GM20431 (cell line): ENCODE data around the gene MADCAM1.

Source experiments
- in situ Hi-C: fragments of 300-500 bp; cut with MseI, MboI; formaldehyde crosslinking; loops from one replicate; pipeline ENCODE4 v1.15.0; 2020; ENCODE audit warnings: low sequenced_read_pairs; ENCODE audit not compliant: unreplicated experiment

The MADCAM1 gene

DNA sequence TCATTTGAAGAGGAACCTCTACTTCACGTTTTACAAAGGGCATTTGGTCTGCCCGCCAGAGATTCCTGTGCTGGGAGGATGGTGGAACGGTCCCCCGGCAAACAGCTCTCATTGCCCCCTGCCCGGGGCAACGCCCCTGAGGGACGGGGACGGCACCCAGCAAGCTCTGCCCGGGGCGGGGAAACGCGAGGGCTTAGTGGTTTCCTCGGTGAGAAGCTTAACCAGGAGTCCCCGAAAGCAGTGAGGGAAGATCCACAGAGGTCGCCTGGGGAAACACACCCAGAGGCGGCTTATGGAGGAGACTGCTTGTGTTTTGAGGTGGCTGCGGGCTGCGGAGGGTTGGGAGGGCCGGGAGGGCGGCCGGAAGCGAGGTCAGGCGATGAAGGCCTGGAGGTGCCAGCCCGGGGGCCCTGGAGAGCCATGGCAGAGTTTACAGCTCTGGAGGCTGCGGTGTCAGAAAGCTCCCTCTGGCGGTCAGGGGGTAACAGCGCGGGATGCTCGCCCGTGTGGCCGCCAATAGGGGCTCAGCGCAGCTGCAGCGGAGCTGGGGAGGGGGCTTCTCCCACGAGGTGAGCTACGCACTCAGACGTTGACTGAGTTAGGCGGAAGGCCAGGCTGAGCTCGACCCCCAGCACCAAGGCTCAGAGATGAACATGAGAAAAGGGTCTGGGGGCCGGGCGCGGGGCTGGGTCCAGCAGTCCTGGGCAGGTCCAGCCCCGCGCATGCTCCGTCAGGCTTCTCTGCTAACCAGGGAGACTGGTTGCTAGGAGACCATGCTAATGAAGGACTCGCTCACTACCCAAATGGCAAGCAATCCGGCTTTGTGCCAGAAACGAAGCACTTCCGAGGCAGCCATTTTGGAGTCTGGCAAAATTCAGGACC lies 10.4 kb downstream of the MADCAM1 start:
- in situ Hi-C loops, result no loop called here

DNA sequence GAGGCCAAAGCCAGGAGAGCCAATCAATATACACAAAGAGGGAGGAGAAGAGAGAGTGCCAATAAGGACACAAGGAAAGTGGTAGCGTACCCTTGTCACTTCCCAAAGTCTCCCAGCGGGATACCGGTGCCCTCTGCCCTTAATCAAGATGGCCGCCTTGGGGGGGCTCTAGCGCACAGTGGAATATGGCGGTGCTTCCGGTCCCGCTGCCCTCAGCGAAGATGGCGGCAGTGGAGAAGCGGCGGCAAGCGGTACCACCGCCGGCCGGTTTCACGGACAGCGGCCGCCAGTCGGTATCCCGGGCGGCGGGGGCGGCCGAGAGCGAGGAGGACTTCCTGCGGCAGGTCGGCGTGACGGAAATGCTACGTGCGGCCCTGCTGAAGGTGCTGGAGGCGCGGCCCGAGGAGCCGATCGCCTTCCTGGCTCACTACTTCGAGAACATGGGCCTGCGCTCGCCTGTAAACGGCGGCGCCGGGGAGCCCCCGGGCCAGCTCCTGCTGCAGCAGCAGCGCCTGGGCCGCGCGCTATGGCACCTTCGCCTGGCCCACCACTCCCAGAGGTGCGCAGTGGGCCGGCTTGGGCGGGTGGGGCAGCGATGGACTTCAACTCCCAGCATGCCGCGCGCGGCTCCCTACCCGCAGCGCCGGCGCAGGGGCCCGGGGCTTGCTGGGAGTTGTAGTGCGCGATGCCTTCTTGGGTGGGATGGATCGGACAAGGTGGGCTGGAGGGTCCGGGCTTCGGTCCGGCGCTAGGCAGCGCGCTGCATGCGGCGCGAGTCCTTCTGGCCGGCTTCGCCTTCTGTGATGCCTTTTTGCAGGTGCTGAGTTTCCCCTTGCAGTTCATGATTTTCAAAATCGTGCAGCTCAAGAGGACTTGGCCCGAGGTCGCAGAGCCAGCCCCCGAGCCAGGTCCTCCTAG lies 11.3 kb downstream of the MADCAM1 start, which contains the start of gene TPGS1:
TPGS1 (plus strand) TSS at position 212 of the 918 bp plus-strand sequence; CDS start at position 222, 10 bp downstream.
- in situ Hi-C loops, result no loop called here

DNA sequence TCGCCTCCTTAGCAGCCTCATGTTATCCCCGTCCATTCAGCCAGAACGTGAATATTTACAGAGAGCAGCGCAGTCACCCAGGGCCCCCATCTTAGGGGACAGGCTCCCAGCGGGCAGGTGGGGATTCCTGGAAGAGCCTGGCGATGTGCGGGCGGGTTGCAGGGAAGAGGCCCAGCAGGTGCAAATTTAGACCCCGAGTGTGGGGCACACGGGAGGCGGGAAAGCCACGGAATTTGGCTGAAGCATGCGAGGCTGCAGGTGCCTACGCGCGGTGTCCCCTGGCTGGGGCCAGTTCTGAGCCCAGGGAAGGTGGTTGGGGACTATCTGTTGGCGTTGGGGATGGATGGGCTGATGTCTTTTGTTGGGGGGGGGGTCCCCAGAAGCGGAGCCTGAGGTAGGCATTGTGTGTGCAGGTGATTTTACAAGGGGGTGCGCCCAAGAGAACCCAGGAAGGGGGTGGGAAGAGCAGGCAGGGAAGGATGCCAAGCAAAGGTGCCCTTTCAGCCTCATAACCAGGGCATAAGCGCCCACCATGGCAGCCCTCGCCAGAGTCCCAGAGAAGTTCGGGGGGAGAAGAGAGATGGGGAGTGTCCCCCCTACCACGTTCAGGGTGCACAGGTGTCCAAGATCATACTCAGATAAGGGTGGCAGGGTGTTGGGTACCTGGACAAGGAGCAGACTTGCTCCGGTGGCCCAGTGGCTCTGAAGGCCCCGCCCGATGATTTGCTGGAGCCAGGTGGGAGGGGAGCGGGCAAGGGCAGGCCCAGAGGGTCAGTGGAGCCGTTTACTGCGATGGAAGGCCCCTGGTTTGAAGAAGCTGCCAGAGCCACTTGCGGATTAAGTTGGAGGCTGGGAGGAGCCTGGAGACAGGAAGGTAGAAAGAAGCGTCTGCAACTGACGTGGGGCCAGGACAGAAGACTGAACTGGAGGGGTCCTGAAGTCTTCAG lies 12.2 kb downstream of the MADCAM1 start:
- in situ Hi-C loops, result no loop called here

DNA sequence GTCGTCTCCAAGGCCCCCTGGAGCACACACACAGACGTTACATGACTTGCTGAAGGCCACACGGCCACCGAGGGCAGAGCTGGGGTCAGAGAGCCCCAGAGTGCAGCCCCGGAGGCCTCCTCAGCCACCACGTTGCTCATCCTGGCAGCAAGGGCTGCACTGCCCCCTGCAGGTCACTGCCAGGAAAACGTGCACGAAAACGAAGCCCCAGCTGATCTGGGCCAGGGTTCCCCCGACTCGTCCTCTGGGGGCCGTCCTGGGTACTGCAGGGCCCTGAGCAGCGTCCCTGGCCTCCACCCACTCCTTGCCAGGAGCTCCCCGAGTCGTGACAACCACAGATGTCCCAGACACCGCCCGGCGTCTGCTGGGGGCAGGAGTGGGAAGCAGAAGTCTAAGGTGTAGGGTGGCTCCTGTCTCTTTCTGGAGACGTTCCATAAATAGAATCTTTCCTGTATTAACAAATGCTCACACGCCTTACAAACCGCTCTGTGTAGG lies 14.4 kb downstream of the MADCAM1 start:
- in situ Hi-C loops, result no loop called here

DNA sequence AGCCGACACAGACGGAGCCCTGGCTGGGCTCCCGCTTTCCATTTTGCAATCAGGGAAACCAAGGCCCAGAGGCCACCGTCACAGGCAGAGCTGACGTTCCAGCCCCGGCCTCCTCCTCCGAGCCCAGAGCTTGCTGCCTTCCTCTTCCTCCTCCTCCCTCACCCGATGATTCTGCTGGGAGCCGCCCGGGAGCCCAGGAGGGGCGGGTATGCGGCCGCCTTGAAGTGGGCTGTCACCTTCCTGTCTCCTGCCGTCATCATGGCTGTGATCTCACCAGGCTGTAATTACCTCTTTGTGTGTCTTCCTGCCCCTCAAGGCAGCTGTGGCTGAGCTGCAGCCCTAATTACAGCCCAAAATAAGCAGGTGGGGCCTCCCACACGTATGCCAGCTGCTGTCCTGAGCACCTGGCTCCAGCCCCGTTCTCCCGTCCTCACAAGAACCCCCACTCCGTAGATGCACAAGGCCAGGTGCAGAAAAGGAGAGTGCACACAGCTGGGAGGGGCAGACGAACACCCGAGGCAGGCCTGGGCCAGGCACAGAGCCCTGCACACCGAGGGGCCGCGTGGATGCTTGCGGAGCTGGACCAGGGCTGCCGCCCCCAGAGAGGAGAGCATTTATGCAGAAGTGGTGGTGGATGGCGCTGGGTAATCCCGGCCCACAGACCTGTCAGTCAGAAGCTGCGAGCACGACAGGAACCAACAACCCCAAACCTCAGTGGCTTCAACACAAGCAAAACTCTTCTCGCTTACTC lies 15.0 kb downstream of the MADCAM1 start:
- in situ Hi-C loops, result no loop called here

DNA sequence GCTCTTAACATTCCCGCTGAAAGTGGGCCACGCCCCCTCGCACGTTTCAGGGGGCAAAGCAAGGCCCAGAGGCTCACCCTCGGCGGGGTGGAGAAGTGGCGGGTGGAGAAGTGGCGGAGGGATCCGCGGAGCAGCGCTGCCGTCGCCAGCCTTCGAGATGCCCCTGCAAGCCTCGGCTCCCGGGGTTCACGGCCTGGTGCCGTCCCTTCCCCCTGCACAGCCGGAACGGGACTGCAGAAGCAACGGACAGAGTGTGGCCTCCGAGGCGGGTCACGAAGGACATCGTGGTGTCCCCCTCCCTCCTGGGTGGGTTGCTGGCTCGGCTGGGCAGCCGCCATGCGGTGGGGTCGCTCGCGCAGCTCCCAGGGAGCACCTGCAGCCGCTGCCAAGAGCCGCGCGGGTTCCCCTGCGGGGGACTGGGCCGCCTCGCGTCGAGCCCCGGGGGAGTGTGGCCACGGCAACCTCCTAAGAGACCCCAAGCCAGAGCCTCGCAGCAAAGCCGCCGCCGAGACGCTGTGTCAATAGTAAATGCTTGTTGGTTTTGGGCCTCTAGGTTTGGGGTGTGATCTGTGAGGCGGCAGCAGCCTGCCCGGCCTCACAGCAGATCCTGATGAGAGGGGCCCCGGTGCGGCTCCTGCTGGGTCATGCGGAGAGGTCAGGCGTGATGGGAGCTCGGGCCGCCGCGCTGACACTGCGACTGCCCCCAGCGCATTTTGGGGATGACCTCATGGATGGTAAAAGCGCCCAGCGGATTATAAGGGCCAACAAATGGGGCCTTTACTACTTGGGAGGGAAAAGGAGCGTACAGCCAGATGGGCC lies 16.5 kb downstream of the MADCAM1 start:
- in situ Hi-C loops, result no loop called here

DNA sequence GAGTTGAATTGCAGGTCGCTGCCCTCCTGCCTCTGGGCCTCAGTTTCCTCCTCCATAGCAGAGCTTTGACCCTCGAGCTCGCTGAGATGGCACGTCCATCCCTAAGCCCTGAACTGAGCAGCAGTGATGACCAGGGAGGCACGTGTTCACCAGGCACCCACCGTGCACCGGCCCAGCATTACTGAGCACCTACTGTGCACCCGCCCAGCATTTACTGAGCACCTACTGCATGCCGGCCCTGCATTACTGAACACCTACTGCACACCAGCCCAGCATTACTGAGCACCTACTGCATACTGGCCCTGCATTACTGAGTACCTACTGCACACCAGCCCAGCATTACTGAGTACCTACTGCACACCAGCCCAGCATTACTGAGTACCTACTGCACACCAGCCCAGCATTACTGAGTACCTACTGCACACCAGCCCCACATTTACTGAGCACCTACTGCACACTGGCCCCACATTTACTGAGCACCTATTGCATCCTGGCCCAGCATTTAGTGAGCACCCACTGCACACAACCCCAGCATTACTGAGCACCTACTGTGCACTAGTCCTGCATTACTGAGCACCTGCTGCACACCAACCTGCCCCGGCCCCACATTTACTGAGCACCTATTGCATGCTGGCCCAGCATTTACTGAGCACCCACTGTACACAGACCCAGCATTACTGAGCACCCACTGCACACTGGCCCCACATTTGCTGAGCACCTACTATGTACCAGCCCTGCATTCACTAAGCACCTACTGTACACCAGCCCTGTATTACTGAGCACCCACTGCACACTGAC lies 17.3 kb downstream of the MADCAM1 start:
- in situ Hi-C loops, result no loop called here

DNA sequence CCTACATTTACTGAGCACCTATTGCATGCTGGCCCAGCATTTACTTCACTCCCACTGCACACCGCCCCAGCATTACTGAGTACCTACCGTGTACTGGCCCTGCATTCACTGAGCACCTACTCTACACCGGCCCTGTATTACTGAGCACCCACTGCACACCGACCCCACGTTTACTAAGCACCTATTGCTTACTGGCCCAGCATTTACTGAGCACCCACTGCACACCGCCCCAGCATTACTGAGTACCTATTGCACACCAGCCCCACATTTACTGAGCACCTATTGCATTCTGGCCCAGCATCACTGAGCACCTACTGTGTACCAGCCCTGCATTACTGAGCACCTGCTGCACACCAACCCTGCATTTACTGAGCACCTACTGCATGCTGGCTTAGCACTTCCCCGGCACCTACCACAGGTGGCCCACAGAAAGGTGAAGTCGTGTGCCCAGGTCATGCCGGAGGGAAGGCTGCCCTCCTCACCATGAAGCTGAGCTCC lies 17.9 kb downstream of the MADCAM1 start:
- in situ Hi-C loops, result no loop called here

DNA sequence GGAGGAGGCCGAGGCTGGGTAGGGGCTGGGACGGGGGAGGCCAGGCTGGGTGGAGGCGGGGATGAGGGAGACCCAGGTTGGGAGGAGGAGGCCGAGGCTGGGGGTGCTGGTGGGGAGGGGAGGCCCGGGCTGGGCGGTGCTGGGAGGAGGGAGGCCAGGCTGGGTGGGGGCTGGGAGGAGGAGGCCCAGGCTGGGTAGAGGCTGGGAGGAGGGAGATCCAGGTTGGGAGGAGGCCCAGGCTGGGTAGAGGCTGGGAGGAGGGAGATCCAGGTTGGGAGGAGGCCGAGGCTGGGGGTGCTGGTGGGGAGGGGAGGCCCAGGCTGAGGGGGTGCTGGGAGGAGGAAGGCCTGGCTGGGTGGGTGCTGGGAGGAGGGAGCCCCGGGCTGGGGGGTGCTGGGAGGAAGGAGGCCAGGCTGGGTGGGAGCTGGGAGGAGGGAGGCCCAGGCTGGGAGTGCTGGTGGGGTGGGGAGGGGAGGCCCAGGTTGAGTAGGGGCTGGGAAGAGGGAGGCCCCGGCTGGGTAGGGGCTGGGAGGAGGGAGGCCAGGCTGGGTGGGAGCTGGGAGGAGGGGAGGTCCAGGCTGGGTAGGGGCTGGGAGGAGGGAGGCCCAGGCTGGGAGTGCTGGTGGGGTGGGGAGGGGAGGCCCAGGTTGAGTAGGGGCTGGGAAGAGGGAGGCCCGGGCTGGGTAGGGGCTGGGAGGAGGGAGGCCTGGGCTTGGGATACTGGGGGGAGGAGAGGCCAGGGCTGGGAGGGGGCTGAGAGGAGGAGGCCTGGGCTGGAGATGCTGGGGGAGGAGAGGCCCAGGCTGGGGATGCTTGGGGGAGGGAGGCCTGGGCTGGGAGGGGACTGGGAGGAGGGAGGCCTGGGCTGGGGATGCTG lies 21.7 kb downstream of the MADCAM1 start:
- in situ Hi-C loops, result no loop called here

DNA sequence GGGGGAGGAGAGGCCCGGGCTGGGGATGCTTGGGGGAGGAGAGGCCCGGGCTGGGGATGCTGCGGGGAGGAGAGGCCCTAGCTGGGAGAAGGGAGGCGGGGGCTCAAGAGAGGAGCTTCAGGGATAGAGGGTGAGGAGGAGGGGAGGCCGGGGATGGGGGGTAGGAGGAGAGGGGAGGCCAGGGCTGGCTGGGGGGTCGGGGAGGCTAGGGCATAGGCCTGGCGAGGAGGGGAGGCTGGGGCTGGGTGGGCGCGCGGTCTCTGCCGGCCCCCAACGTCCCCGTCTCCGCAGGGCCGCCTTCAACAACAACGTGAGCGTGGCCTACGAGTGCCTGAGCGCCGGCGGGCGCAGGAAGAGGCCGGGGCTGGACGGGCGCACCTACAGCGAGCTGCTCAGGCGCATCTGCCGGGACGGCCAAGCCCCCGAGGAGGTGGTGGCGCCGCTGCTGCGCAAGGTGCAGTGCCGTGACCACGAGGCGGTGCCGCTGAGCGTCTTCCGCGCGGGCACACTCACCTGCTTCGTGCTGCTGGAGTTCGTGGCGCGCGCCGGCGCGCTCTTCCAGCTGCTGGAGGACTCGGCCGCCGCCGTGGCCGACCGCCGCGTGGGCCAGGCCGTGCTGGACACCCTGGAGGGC lies 22.4 kb downstream of the MADCAM1 start:
- in situ Hi-C loops, result no loop called here

DNA sequence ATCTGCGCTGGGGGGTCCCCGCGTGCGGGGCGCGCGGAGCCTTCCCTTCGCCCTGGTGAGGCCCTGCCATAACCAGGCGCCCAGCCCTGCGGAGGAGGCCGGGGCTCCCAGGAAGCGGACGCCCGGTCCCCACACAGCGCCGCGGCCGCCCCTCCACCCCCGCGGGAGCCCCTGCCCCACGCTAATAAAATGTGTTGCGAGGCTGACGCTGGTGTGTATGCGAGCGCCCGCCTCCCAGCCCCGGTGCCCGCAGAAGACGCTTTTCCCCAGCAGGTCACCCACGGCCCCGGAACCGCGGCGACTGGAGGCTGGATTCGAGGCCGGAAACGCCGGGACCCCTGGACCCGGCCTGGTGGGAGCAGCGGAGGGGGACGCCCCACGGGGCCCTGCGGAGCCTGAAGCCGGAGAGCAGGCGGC lies 23.2 kb downstream of the MADCAM1 start:
- in situ Hi-C loops, result no loop called here

DNA sequence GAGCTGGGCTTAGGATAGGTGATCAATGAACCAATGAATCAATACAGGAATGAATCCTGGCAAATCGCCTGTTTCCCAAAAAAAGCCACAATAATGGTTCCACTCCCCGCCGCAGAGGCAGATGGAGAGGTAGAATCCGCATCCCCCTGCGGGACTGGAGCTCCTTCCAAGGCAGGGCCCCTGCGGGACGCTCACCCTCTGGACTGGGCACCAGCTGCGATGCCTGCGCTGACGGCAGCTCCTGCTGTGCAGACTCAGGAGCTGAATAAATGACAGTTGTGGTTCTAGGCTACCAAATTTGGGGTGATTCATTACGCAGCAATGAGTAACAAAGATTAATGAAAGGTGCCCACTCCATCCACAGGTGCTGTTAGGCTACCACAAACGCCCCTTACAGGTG lies 26.4 kb downstream of the MADCAM1 start:
- in situ Hi-C loops, result no loop called here

DNA sequence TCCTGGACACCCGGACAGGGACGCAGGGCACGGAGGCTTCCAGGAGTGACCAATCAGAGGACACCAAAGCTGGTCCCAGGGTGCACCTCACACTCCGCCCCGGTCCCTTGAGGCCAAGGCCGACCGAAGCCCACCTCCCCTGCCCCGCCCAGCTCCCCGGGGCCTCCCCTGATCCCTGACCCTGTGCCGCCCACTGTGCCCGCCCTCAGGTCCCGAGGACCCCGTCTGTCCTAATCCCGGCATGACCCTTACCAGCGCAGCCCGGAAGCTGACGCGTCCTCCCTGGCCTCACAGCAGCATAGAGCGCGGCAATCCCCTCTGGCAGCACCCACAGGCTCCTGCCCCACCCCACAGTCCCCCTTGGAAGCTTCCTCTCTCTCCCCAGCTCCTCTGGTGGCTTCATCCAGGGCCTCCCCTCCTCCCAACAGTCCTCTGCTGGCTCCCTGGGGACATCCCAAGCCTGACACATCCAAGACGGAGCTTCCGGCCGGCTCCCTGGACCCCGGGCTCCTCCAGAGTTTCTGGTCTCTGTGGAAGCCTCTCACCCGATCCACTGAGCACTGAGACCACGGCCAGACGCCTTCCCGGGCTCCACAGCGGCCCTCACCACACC lies 27.9 kb downstream of the MADCAM1 start:
- in situ Hi-C loops, result no loop called here

DNA sequence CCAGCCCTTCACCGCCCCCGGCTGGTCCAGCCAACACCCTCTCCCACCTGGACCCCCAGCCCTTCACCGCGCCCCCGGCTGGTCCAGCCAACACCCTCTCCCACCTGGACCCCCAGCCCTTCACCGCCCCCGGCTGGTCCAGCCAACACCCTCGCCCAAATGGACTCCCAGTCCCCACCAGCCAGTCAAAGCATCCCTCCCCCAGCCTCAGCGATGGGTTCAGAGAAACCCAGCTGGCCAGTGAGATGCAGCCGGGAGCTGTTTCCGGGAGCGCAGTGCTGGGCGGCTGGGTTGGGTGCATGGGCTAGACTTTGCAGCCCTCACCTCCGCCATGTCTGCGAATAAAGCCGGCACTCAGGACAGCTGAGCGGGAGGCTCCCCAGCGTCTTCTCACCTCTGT lies 28.7 kb downstream of the MADCAM1 start:
- in situ Hi-C loops, result no loop called here

DNA sequence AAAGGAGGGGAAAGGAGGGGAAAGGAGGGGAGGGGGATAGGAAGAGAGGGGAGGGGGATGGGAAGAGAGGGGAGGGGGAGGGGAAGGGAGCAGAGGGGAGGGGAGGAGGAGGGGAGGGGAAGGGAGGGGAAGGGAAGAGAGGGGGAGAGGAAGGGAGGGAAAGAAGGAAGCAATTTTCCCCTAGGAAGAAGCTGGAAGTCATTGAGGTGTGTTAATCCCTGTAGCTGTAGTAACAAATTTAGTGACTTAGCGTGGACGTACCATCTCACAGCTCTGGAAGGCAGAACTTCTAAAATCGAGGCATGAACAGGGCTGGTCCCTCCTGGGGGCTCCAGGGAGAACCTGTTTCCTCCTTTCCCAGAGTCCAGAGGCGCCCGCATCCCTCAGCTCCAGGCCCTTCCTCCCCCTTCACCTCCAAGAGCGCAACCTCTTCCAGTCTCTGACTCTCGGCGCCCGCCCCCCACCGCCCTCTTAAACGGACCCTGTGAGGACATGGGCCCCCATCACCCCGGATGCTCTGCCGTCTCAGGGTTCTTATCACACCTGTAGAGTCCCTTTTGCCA lies 29.7 kb downstream of the MADCAM1 start:
- in situ Hi-C loops, result no loop called here
